Measurements from ENCODE around the gene CYSRT1.

- TF ChIP-seq EZH2 (IDR thresholded peaks at IDR 0.05; ENCODE audit: insufficient read depth, poor library complexity, severe bottlenecking) (no peak), EZH2phosphoT487 (IDR thresholded peaks at IDR 0.05; ENCODE audit: insufficient read depth, low read depth) (no peak)
Observed at GRCh38 chr9:137228506-137228967, 3.6 kb downstream of the CYSRT1 start.

All from GM23248 (cell line).